Measurements from ENCODE around the gene TMEM126A.
"Not testable (repeated sequence)": the region's sequence is repeated elsewhere in the genome, so short reads cannot be mapped to it uniquely, and the experiment has no call there.

The TMEM126A gene

DNA sequence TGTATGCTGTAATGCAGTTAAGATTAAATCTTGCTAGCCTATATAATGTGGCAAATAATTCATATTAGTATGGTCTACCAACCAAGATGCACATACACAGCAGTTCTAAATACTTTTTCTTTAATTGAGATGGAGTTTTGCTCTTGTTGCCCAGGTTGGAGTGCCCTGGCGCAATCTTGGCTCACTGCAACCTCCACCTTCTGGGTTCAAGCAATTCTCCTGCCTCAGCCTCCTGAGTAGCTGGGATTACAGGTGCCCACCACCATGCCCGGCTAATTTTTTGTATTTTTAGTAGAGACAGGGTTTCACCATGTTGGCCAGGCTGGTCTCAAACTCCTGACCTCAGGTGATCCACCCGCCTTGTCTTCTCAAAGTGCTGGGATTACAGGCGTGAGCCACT is 6.6 kb downstream of the TMEM126A start:
- not testable (repeated sequence) for FAIRE-seq; DNase-seq (ENCODE audit: insufficient read length, low spot score)

- FAIRE-seq: no peak
- no peak for DNase-seq (ENCODE audit: insufficient read length, low spot score)
These were observed 9.0 kb downstream of the TMEM126A start for GRCh38 chr11:85656777-85657176.

- DNase-seq (ENCODE audit: insufficient read length, low spot score) (no peak), FAIRE-seq (no peak)
These were observed 10.4 kb downstream of the TMEM126A start for GRCh38 chr11:85658180-85658579.

DNA sequence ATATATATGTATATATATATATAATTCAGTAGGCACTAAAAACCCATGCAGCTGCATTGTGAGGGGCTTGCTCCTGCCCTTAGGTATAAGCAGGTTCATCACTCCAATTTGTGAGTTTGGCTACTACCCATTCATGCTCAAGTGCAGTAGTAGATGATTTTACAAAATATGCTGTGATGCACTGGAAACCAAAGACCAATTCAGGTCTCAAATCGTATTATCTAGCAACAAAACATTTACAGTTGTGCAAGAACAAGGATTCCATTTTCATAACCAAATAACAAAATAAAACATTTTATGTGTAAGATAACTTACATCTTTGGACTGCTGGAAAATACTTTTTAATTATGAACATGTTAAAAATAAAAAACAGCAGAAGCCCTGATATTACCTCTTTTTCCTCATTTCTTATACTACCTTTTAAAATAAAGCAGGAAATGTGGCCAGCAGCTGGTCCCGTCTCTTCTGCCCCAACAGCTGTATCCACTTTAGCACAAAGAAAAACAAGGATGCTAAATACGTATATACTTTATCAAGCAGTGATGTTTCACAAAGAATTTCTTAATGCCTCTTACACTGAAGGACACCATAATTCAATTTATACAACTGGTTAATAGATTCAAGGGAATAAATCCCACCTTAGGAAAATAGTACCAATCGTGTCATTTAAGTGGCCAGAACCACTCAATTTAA is 14.4 kb downstream of the TMEM126A start:
- no peak for FAIRE-seq

GRCh38 chr11:85663080-85663752 is 15.4 kb downstream of the TMEM126A start:
- FAIRE-seq: peak; percentile 23
- no peak for DNase-seq (ENCODE audit: insufficient read length, low spot score)

More for the DNA sequence above, 14.4 kb downstream of the TMEM126A start:
- DNase-seq (ENCODE audit: insufficient read length, low spot score): no peak

- DNase-seq (ENCODE audit: insufficient read length, low spot score): peak; percentile 58
- FAIRE-seq: peak; percentile 31
These were observed 16.2 kb downstream of the TMEM126A start for GRCh38 chr11:85663753-85664614.

- peak; percentile 96 for DNase-seq (ENCODE audit: insufficient read length, low spot score)
- FAIRE-seq: peak; percentile 95
These were observed 17.1 kb downstream of the TMEM126A start, which contains the start of gene CREBZF for GRCh38 chr11:85664615-85665481. CREBZF (minus strand) TSS chr11:85665129; CDS start chr11:85664875, 254 bp downstream.

- FAIRE-seq (no peak), DNase-seq (ENCODE audit: insufficient read length, low spot score) (no peak)
These were observed 18.0 kb downstream of the TMEM126A start for GRCh38 chr11:85665733-85666132.

- DNase-seq (ENCODE audit: insufficient read length, low spot score) (no peak), FAIRE-seq (no peak)
These were observed 18.9 kb downstream of the TMEM126A start for GRCh38 chr11:85666687-85667086.

DNA sequence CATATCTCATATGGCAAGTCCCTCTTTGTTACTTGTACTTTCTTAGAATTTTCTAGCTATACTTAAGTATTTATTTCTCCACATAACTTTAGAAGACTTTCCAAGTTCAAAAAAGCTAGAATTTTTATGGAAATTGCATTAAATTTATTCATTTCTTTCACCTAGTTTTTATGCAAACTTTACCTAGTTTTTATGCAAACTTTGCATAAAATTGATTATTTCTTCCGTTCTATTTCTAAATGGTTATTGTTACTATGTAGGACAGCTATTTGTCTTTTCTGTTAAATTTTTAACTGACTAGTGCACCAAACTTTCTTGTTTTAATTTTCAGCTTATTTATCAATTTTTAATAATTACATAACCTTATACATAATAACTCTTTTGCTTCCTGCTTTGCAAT is 20.4 kb downstream of the TMEM126A start:
- no peak for FAIRE-seq

GRCh38 chr11:85670949-85671663 is 23.3 kb downstream of the TMEM126A start:
- not testable (repeated sequence) for FAIRE-seq; DNase-seq (ENCODE audit: insufficient read length, low spot score)

More for the DNA sequence above, 20.4 kb downstream of the TMEM126A start:
- no peak for DNase-seq (ENCODE audit: insufficient read length, low spot score)

DNA sequence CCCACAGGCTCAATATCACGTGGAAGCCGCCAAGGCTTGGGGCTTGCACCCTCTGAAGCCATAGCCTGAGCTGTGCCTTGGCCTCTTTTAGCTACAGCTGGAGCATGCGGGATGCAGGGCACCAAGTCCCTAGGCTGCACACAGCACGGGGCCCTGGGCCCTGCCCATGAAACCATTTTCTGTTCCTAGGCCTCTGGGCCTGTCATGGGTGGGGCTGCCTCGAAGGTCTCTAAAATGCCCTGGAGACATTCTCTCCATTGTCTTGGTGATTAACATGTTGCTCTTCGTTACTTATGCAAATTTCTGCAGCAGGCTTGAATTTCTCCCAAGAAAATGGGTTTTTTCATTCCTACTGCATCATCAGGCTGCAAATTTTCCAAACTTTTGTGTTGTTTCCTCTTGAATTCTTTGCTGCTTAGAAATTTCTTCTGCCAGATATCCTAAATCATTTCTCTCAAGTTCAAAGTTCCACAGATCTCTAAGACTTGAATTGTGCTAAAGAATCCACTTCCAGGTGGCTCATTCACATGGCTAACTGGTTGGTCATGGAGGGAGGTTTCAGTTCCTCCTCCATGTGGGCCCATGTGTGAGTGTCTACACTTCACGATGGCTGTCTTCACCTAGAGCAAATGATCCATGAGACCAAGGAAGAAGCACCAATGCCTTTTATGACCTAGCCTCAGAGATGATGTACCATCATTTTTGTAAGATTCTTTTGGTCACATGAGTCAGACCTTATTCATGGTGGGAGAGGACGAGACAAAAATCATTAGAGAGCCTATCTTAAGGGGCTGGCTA is 24.5 kb downstream of the TMEM126A start:
- DNase-seq (ENCODE audit: insufficient read length, low spot score) (no peak), FAIRE-seq (no peak)

DNA sequence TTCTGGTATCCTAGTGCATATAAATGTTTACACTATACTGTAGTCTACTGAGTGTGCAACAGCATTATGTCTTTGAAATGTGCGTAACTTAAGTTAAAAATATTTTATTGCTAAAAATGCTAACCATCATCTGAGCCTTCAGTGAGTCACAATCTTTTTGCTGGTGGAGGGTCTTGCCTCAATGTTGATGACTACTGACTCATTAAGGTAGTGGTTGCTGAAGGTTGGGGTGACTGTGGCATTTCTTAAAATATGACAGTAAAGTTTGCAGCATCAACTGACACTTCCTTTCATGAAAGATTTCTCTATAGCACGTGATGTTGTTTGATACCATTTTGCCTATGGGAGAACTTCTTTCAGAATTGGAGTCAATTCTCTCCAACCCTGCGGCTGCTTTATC is 25.6 kb downstream of the TMEM126A start:
- FAIRE-seq (no peak), DNase-seq (ENCODE audit: insufficient read length, low spot score) (no peak)

- FAIRE-seq (no peak), DNase-seq (ENCODE audit: insufficient read length, low spot score) (no peak)
These were observed 31.8 kb downstream of the TMEM126A start for GRCh38 chr11:85679576-85679975.

DNA sequence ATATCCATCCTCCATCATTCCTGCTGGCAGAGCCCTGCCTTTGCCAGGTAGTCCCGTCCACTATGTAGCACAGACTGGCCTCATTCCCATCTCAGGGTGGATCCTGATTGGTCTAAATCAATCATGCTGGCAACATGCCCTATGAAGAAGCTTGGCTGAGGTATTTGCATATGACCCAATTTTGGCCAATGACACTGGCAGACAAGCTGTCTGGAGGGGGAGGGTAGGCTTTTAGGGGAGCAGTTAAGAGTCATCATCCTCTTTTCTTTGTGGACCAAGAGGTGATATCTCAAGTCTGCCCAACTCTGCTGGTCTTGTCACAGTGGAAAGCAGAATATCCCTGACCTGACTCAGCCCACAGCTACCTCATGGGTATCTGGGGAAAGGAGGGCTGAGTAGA is 33.1 kb downstream of the TMEM126A start:
- FAIRE-seq: no peak
- no peak for DNase-seq (ENCODE audit: insufficient read length, low spot score)

GRCh38 chr11:85682330-85683305 is 34.9 kb downstream of the TMEM126A start:
- DNase-seq (ENCODE audit: insufficient read length, low spot score) (no peak), FAIRE-seq (no peak)

DNA sequence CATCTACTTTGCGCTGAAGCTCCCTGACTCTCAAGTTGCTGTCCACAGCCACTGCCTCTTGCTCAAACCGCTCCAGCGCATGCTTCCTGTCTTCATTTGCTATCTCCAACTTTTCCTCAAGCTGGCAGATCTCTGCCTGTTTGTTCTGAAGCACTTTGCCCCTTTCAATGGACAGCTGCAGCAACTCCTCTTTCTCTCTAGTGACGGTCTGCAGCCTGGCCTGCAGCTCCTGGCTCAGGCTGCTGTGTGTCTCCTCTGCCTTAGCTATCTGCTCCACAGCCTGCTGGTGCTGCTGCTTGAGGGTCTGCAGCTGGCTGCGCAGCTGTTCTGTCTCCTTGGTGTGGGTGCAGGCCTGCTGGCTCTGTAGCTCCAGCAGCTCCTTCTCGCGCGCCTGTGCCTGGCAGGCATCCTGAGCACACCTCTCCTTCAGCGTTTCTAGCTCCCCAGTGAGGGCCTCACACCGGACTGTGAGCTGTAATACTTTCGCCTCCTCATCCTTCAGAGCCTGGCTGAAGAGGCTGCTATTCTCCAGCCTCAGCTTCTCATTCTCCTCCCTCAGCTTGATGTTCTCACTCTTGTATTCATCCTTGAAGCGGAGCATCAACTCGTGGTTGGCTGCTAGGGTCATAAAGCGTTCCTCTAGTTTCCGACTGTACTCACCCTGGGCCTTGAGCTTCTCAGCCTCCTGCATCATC is 37.5 kb downstream of the TMEM126A start:
- DNase-seq (ENCODE audit: insufficient read length, low spot score): no peak
- no peak for FAIRE-seq

Data from HTR-8/SVneo (cell line).